ENCODE data around the gene OR1N1. TPM values are rescaled to one million over a fixed set of nuclear protein-coding genes. Genes with fewer than 3 reads are reported as not detected.
A peak's percentile ranks its signal among the peaks of the same experiment; 100 is the strongest.

OR1N1 gene
- total RNA-seq, 1 experiment from 2014 or later, result not detected

DNA sequence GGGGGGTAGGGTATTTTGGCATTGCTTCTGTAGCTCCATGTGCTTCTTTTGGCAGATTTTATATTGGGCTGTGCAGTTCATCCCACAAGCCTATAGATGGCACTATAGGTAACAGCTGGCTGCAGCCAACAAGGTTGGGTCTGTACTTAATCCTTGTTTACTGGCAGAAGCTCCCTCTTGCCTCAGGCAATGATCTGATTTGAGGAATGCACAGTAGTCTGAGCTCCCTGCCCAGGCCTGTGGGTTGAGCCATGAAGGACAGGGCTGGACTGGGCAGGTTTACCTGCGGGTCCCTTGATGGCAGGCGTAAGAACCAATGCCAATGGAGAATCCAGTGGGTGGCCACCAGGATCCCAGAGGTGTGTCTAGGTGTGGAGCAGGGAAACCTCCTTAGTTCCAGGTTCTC is 28.2 kb downstream of the OR1N1 start:
- Histone ChIP-seq H3K4me1 (ENCODE audit: control insufficient read depth, insufficient read depth, low read length) (no peaks in the 10 kb centered on the region), H3K27ac (ENCODE audit: low read length) (no peak overlapping the region), H3K9me3 (ENCODE audit: control insufficient read depth, insufficient read depth, low read depth, low read length) (no peaks in the 10 kb centered on the region), H3K27me3 (ENCODE audit: control insufficient read depth, insufficient read depth, low read length) (peaks cover 2% of the 10 kb centered on the region; the same call in 1 of the 2 replicates), H3K36me3 (ENCODE audit: control insufficient read depth, insufficient read depth, low read length) (no peaks in the 10 kb centered on the region), H3K4me3 (ENCODE audit: low read depth in 2 of 2, low read length in 2 of 2) (no peak overlapping the region)
- POLR2A ChIA-PET, result no interaction called here
- TF ChIP-seq POLR2AphosphoS5 (IDR thresholded peaks at IDR 0.05; ENCODE audit: low read depth, low read length), result no peak
- TF ChIP-seq, protein P1, sequence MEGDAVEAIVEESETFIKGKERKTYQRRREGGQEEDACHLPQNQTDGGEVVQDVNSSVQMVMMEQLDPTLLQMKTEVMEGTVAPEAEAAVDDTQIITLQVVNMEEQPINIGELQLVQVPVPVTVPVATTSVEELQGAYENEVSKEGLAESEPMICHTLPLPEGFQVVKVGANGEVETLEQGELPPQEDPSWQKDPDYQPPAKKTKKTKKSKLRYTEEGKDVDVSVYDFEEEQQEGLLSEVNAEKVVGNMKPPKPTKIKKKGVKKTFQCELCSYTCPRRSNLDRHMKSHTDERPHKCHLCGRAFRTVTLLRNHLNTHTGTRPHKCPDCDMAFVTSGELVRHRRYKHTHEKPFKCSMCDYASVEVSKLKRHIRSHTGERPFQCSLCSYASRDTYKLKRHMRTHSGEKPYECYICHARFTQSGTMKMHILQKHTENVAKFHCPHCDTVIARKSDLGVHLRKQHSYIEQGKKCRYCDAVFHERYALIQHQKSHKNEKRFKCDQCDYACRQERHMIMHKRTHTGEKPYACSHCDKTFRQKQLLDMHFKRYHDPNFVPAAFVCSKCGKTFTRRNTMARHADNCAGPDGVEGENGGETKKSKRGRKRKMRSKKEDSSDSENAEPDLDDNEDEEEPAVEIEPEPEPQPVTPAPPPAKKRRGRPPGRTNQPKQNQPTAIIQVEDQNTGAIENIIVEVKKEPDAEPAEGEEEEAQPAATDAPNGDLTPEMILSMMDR (IDR thresholded peaks at IDR 0.05), result peak; percentile 78
- no peak for TF ChIP-seq SIN3A (IDR thresholded peaks at IDR 0.05; ENCODE audit: borderline replicate concordance, insufficient read depth, low read depth, low read length)
- TF ChIP-seq, protein P2, sequence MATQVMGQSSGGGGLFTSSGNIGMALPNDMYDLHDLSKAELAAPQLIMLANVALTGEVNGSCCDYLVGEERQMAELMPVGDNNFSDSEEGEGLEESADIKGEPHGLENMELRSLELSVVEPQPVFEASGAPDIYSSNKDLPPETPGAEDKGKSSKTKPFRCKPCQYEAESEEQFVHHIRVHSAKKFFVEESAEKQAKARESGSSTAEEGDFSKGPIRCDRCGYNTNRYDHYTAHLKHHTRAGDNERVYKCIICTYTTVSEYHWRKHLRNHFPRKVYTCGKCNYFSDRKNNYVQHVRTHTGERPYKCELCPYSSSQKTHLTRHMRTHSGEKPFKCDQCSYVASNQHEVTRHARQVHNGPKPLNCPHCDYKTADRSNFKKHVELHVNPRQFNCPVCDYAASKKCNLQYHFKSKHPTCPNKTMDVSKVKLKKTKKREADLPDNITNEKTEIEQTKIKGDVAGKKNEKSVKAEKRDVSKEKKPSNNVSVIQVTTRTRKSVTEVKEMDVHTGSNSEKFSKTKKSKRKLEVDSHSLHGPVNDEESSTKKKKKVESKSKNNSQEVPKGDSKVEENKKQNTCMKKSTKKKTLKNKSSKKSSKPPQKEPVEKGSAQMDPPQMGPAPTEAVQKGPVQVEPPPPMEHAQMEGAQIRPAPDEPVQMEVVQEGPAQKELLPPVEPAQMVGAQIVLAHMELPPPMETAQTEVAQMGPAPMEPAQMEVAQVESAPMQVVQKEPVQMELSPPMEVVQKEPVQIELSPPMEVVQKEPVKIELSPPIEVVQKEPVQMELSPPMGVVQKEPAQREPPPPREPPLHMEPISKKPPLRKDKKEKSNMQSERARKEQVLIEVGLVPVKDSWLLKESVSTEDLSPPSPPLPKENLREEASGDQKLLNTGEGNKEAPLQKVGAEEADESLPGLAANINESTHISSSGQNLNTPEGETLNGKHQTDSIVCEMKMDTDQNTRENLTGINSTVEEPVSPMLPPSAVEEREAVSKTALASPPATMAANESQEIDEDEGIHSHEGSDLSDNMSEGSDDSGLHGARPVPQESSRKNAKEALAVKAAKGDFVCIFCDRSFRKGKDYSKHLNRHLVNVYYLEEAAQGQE (IDR thresholded peaks at IDR 0.05; ENCODE audit: insufficient read depth in 1 of 2, low read depth in 2 of 2, low read length in 1 of 2), result no peak
- TF ChIP-seq TCF7L2 (IDR thresholded peaks at IDR 0.05; ENCODE audit: low read depth, low read length), result no peak
- no TSS peak for BruUV-seq (replicated peaks)
- CTCF ChIA-PET, result interaction anchor here (0.7 to 0.8 kb wide), 2 partner anchors 310 to 312 kb away, joined by 3 read pairs; no protein-coding TSS in a partner anchor
- in situ Hi-C loops (cut with HindIII; ENCODE audit: low pct_unique_long_range_greater_than_20kb, low sequenced_read_pairs), result no loop called here
- intact Hi-C loops (cut with micrococcal nuclease; ENCODE audit: unreplicated experiment), result no loop called here
- no peak for ATAC-seq
- peak; percentile 27 for DNase-seq (ENCODE audit: low read depth, low spot score)

DNA sequence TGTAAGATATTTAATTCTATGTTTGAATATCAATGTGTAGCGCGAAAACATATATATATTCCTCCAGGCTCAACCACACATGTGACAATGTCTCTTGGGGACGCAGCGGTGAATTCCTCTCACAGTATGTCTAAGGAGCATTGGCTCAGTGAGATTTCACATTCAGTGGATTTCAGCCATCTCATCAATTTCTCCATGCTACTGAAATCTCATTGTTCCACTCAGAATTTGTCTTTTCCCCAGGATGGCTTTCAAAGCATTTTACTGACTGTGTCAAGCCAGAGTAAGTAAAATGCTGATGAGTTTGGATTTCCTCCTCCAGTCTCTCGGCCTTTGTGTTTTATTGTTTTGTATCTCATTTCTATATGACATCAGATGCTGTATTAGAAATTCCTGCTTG is 48.0 kb downstream of the OR1N1 start:
- no peaks in the 10 kb centered on the region for H3K4me1 ChIP-seq (ENCODE audit: control insufficient read depth, insufficient read depth, low read length)
- in situ Hi-C loops (cut with HindIII; ENCODE audit: low pct_unique_long_range_greater_than_20kb, low sequenced_read_pairs), result no loop called here
- CTCF ChIA-PET, result no interaction called here

More for the DNA sequence above, 48.0 kb downstream of the OR1N1 start:
- TF ChIP-seq, protein P1 (IDR thresholded peaks at IDR 0.05), result no peak
- TF ChIP-seq POLR2AphosphoS5 (IDR thresholded peaks at IDR 0.05; ENCODE audit: low read depth, low read length), result no peak
- TF ChIP-seq, protein P2 (IDR thresholded peaks at IDR 0.05; ENCODE audit: insufficient read depth in 1 of 2, low read depth in 2 of 2, low read length in 1 of 2), result no peak
- no peaks in the 10 kb centered on the region for H3K9me3 ChIP-seq (ENCODE audit: control insufficient read depth, insufficient read depth, low read depth, low read length)
- DNase-seq (ENCODE audit: low read depth, low spot score), result no peak
- no peak for ATAC-seq
- BruUV-seq (replicated peaks), result no TSS peak
- H3K27me3 ChIP-seq (ENCODE audit: control insufficient read depth, insufficient read depth, low read length), result peaks cover 2% of the 10 kb centered on the region
- no peak overlapping the region for H3K27ac ChIP-seq (ENCODE audit: low read length)
- H3K4me3 ChIP-seq (ENCODE audit: low read depth in 2 of 2, low read length in 2 of 2), result no peak overlapping the region
- intact Hi-C loops (cut with micrococcal nuclease; ENCODE audit: unreplicated experiment), result no loop called here
- POLR2A ChIA-PET, result no interaction called here
- no peaks in the 10 kb centered on the region for H3K36me3 ChIP-seq (ENCODE audit: control insufficient read depth, insufficient read depth, low read length)

Measured in Panc1 (cell line).